SK-N-SH (cell line): ENCODE measurements around the gene COG8. TPM values are rescaled to one million over a fixed set of nuclear protein-coding genes. Genes with fewer than 3 reads are reported as not detected.

Experiments used
- CTCF ChIA-PET: fragments of 300-600, 350-600 bp; formaldehyde crosslinking; extraction: SDS; loops from one replicate; lab custom pipeline; 2021; lab: Yijun Ruan, JAX
- POLR2A ChIA-PET: fragments of 350-600 bp; sonication (Branson Sonifier 250); formaldehyde crosslinking; extraction: SDS; loops from one replicate; lab custom pipeline; 2020; ENCODE audit warnings: antibody characterized with exemption, inconsistent platforms; lab: Yijun Ruan, JAX
- DNase-seq: peaks from one replicate; pipeline ENCODE4 v3.0.0; 2012
- H2AFZ ChIP-seq: fragments of 200-600 bp; sonication (generic); 2 replicates; pipeline ENCODE4 v1.8.1; 2016; ENCODE audit warnings: antibody characterized with exemption, mild to moderate bottlenecking, low read depth
- H3F3A ChIP-seq: fragments of 200-600 bp; sonication (generic); replicated peaks from 2 replicates; pipeline ENCODE3; 2016; ENCODE audit warnings: antibody characterized with exemption, mild to moderate bottlenecking; ENCODE audit not compliant: insufficient read depth
- H3K27ac ChIP-seq, 2 experiments: fragments of 200-500 bp in 1 of 2; fragments of 200-600 bp in 1 of 2; sonication (Bioruptor generic) in 1 of 2; sonication (generic), shearing (Covaris generic) in 1 of 2; 2 replicates each; pipeline versions ENCODE4 v1.5.1 to v1.6.1; 2014 to 2016; ENCODE audit warnings: low read depth in 2 of 2, inconsistent platforms in 1 of 2, low read length in 1 of 2, mild to moderate bottlenecking in 1 of 2, mixed read lengths in 1 of 2
- H3K27me3 ChIP-seq: fragments of 200-600 bp; sonication (generic), shearing (Covaris generic); 2 replicates; pipeline ENCODE4 v1.6.1; 2016; ENCODE audit warnings: mixed run types; ENCODE audit not compliant: insufficient read depth
- H3K36me3 ChIP-seq, 2 experiments: fragments of 200-500 bp in 1 of 2; fragments of 200-600 bp in 1 of 2; sonication (Bioruptor generic) in 1 of 2; sonication (generic) in 1 of 2; replicated peaks in 1 of 2; 2 replicates each; pipeline versions ENCODE3 to v1.5.1; 2014 to 2016; ENCODE audit warnings: low read length in 1 of 2, mild to moderate bottlenecking in 1 of 2; ENCODE audit not compliant: insufficient read depth in 2 of 2, control insufficient read depth in 1 of 2
- H3K4me1 ChIP-seq, 2 experiments: fragments of 200-500 bp in 1 of 2; fragments of 200-600 bp in 1 of 2; sonication (Bioruptor generic) in 1 of 2; sonication (generic), shearing (Covaris generic) in 1 of 2; 2 replicates each; pipeline versions ENCODE4 v1.5.1 to v1.6.1; 2014 to 2016; ENCODE audit warnings: low read depth in 1 of 2, low read length in 1 of 2, mixed run types in 1 of 2; ENCODE audit not compliant: insufficient read depth in 2 of 2, control insufficient read depth in 1 of 2
- H3K4me2 ChIP-seq: fragments of 200-600 bp; sonication (generic), shearing (Covaris generic); 2 replicates; pipeline ENCODE4 v1.6.1; 2017; ENCODE audit warnings: mixed run types
- H3K4me3 ChIP-seq, 2 experiments: fragments of 200-500 bp in 1 of 2; fragments of 200-600 bp in 1 of 2; sonication (Bioruptor generic) in 1 of 2; sonication (generic), shearing (Covaris generic) in 1 of 2; 2 replicates each; pipeline versions ENCODE4 v1.5.1 to v1.8.1; 2014 to 2016; ENCODE audit warnings: low read depth in 2 of 2, inconsistent platforms in 1 of 2, low read length in 1 of 2, mild to moderate bottlenecking in 1 of 2, mixed read lengths in 1 of 2, moderate library complexity in 1 of 2
- H3K79me2 ChIP-seq: fragments of 200-600 bp; sonication (generic); 2 replicates; pipeline ENCODE4 v1.8.1; 2017; ENCODE audit warnings: mild to moderate bottlenecking; ENCODE audit not compliant: insufficient read depth
- H3K9ac ChIP-seq: fragments of 200-600 bp; sonication (generic); 2 replicates; pipeline ENCODE4 v1.6.1; 2017; ENCODE audit warnings: mixed run types
- H3K9me2 ChIP-seq: fragments of 200-600 bp; sonication (generic); 2 replicates; pipeline ENCODE4 v1.6.1; 2017; ENCODE audit warnings: mixed run types
- H3K9me3 ChIP-seq: fragments of 200-600 bp; sonication (generic); 2 replicates; pipeline ENCODE4 v1.6.1; 2017; ENCODE audit warnings: mixed run types, mild to moderate bottlenecking, moderate library complexity
- H4K20me1 ChIP-seq: fragments of 200-600 bp; sonication (generic); 2 replicates; pipeline ENCODE4 v1.6.1; 2017; ENCODE audit warnings: mild to moderate bottlenecking, mixed run types; ENCODE audit not compliant: insufficient read depth
- EP300 ChIP-seq, 2 experiments: IDR thresholded peaks; 2 replicates each; pipeline versions ENCODE4 v1.4.0 to v1.6.1; 2012; ENCODE audit warnings: borderline replicate concordance in 1 of 2, low read depth in 1 of 2, low read length in 1 of 2
- EZH2phosphoT487 ChIP-seq: fragments of 200-600 bp; sonication (generic); IDR thresholded peaks from 2 replicates; pipeline ENCODE4 v1.6.1; 2017; ENCODE audit warnings: low read depth, mixed run types, mild to moderate bottlenecking, antibody characterized with exemption, moderate library complexity, borderline replicate concordance
- FOSL2 ChIP-seq: IDR thresholded peaks from 2 replicates; pipeline ENCODE4 v1.4.0; 2012; ENCODE audit warnings: low read depth, mild to moderate bottlenecking, moderate library complexity, borderline replicate concordance
- FOXJ3 ChIP-seq: sonication (generic); formaldehyde crosslinking; IDR thresholded peaks from 2 replicates; pipeline ENCODE4 v1.5.1; 2020; ENCODE audit warnings: mild to moderate bottlenecking, missing genetic modification reagents
- FOXM1 ChIP-seq: IDR thresholded peaks from 2 replicates; pipeline ENCODE4 v1.4.0; 2012; ENCODE audit warnings: low read depth, mild to moderate bottlenecking
- GABPA ChIP-seq: IDR thresholded peaks from 2 replicates; pipeline ENCODE4 v1.4.0; 2012; ENCODE audit warnings: low read depth, mild to moderate bottlenecking
- GATA2 ChIP-seq: sonication (generic); formaldehyde crosslinking; IDR thresholded peaks from 2 replicates; pipeline ENCODE4 v1.5.0; 2020; ENCODE audit warnings: mild to moderate bottlenecking, missing genetic modification reagents
- MXI1 ChIP-seq: IDR thresholded peaks from 2 replicates; pipeline ENCODE4 v1.6.1; 2012; ENCODE audit warnings: mild to moderate bottlenecking, low read depth, low read length, improper control_type of control experiment
- NFIC ChIP-seq: IDR thresholded peaks from 2 replicates; pipeline ENCODE4 v1.4.0; 2012; ENCODE audit warnings: borderline replicate concordance
- NRF1 ChIP-seq: IDR thresholded peaks from 2 replicates; pipeline ENCODE4 v1.6.1; 2012; ENCODE audit warnings: low read depth, mild to moderate bottlenecking, low read length
- POLR2AphosphoS5 ChIP-seq: IDR thresholded peaks from 2 replicates; pipeline ENCODE4 v1.6.1; 2012; ENCODE audit warnings: low read depth, low read length
- RAD21 ChIP-seq: IDR thresholded peaks from 2 replicates; pipeline ENCODE4 v1.6.1; 2012; ENCODE audit warnings: mild to moderate bottlenecking, low read length
- RCOR1 ChIP-seq: fragments of 150-350 bp; IDR thresholded peaks from 2 replicates; pipeline ENCODE4 v1.6.1; 2017; ENCODE audit warnings: antibody characterized with exemption, low read length
- RFX5 ChIP-seq: IDR thresholded peaks from 2 replicates; pipeline ENCODE4 v1.6.1; 2012; ENCODE audit warnings: mild to moderate bottlenecking, improper control_type of control experiment, low read length
- SMC3 ChIP-seq: IDR thresholded peaks from 2 replicates; pipeline ENCODE4 v1.6.1; 2012; ENCODE audit warnings: low read depth, low read length, improper control_type of control experiment
- TCF12 ChIP-seq: IDR thresholded peaks from 2 replicates; pipeline ENCODE4 v1.4.0; 2012
- TEAD4 ChIP-seq: IDR thresholded peaks from 2 replicates; pipeline ENCODE4 v1.4.0; 2012; ENCODE audit warnings: mild to moderate bottlenecking, borderline replicate concordance; ENCODE audit not compliant: insufficient read depth
- YY1 ChIP-seq: IDR thresholded peaks from 2 replicates; pipeline ENCODE4 v1.4.0; 2012; ENCODE audit warnings: low read depth, mild to moderate bottlenecking
- WGBS: methylation state at CpG from one replicate; pipeline ENCODE4 v1.1.6; 2017; ENCODE audit warnings: low lambda C conversion rate; 5-methylcytosine and 5-hydroxymethylcytosine counted together
- polyA plus RNA-seq, 3 experiments: library from polyadenylated mRNA; depleted of rRNA; stranded (reverse); fragments of >200 nt; gene quantifications; 2 replicates each; pipeline ENCODE4 v1.2.3, GENCODE V29; 2012
- TF ChIP-seq, protein P1 (sequence below): fragments of 150-350 bp; IDR thresholded peaks from 2 replicates; pipeline ENCODE4 v1.6.1; 2017; ENCODE audit warnings: antibody characterized with exemption, low read length, low read depth, borderline replicate concordance
- TF ChIP-seq, protein P2 (sequence below): IDR thresholded peaks from 2 replicates; pipeline ENCODE4 v1.4.0; 2012; ENCODE audit warnings: low read depth, borderline replicate concordance

The COG8 gene
- polyA plus RNA-seq, 1 of the 3 experiments (the other 2 are of a cell fraction), result 30.2 TPM

GRCh38 chr16:69321080-69321479 lies 18.3 kb downstream of the COG8 start:
- ChIA-PET CTCF (interaction anchor here (0.8 to 1.6 kb wide), 2 partner anchors 9 to 171 kb away, joined by 3 read pairs; no protein-coding TSS in a partner anchor), POLR2A (no interaction called here)
- Histone ChIP-seq H3K79me2 (peaks cover 56% of the 10 kb centered on the region), H3K4me3 (no peak overlapping the region), H3K4me2 (no peak overlapping the region), H3K9me2 (no peaks in the 10 kb centered on the region), H3K9ac (no peak overlapping the region)
- 97% methylated on average over 12 of the region's 22 CpGs for WGBS
- TF ChIP-seq POLR2AphosphoS5, result peak; percentile 35; the same call in 1 of the 2 replicates
- no peak for TF ChIP-seq NRF1
- TF ChIP-seq, all 33 proteins: peak for 1
- Histone ChIP-seq H3K27me3 (no peaks in the 10 kb centered on the region), H3K36me3 (peaks cover 50 to 84% of the 10 kb centered on the region in 2 experiments), H4K20me1 (peaks cover 44% of the 10 kb centered on the region), H3F3A (peaks cover 11% of the 10 kb centered on the region), H3K9me3 (no peaks in the 10 kb centered on the region), H2AFZ (no peak overlapping the region), H3K27ac (no peak overlapping the region), H3K4me1 (peaks cover 0 to 17% of the 10 kb centered on the region in 2 experiments; a peak in 3 of 4 replicates)
- no peak for DNase-seq

GRCh38 chr16:69320740-69321073 lies 18.7 kb downstream of the COG8 start:
- CTCF ChIA-PET, result interaction anchor here (0.8 to 1.6 kb wide), 2 partner anchors 9 to 170 kb away, joined by 3 read pairs; no protein-coding TSS in a partner anchor
- Histone ChIP-seq H3K4me3 (no peak overlapping the region), H2AFZ (no peak overlapping the region), H3K27ac (no peak overlapping the region), H3K9ac (no peak overlapping the region), H3K9me3 (no peaks in the 10 kb centered on the region), H3K27me3 (no peaks in the 10 kb centered on the region), H3K79me2 (peaks cover 56% of the 10 kb centered on the region), H3K36me3 (peaks cover 50 to 84% of the 10 kb centered on the region in 2 experiments), H3F3A (peaks cover 11% of the 10 kb centered on the region), H3K4me2 (no peak overlapping the region), H3K9me2 (no peaks in the 10 kb centered on the region), H3K4me1 (peaks cover 0 to 13% of the 10 kb centered on the region in 2 experiments; a peak in 2 of 4 replicates), H4K20me1 (peaks cover 40% of the 10 kb centered on the region)
- POLR2A ChIA-PET, result no interaction called here
- TF ChIP-seq NFIC (no peak), SMC3 (no peak), RAD21 (no peak), POLR2AphosphoS5 (no peak), FOSL2 (no peak), TCF12 (no peak), NRF1 (no peak), MXI1 (no peak), TEAD4 (no peak), FOXM1 (no peak), FOXJ3 (CRISPR knock-in tag) (no peak), YY1 (no peak), GABPA (no peak), EP300 (IDR thresholded peaks at IDR 0.05; ENCODE audit: borderline replicate concordance in 1 of 2, low read depth in 1 of 2, low read length in 1 of 2) (no peak), EZH2phosphoT487 (no peak), GATA2 (CRISPR knock-in tag) (no peak), RCOR1 (no peak), RFX5 (no peak)
- TF ChIP-seq, protein P1, sequence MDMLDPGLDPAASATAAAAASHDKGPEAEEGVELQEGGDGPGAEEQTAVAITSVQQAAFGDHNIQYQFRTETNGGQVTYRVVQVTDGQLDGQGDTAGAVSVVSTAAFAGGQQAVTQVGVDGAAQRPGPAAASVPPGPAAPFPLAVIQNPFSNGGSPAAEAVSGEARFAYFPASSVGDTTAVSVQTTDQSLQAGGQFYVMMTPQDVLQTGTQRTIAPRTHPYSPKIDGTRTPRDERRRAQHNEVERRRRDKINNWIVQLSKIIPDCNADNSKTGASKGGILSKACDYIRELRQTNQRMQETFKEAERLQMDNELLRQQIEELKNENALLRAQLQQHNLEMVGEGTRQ, result no peak
- TF ChIP-seq, protein P2, sequence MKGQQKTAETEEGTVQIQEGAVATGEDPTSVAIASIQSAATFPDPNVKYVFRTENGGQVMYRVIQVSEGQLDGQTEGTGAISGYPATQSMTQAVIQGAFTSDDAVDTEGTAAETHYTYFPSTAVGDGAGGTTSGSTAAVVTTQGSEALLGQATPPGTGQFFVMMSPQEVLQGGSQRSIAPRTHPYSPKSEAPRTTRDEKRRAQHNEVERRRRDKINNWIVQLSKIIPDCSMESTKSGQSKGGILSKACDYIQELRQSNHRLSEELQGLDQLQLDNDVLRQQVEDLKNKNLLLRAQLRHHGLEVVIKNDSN, result no peak
- 97% methylated on average over 8 of the region's 13 CpGs for WGBS
- no peak for DNase-seq
